ENCODE measurements around the gene GRM8.

DNA sequence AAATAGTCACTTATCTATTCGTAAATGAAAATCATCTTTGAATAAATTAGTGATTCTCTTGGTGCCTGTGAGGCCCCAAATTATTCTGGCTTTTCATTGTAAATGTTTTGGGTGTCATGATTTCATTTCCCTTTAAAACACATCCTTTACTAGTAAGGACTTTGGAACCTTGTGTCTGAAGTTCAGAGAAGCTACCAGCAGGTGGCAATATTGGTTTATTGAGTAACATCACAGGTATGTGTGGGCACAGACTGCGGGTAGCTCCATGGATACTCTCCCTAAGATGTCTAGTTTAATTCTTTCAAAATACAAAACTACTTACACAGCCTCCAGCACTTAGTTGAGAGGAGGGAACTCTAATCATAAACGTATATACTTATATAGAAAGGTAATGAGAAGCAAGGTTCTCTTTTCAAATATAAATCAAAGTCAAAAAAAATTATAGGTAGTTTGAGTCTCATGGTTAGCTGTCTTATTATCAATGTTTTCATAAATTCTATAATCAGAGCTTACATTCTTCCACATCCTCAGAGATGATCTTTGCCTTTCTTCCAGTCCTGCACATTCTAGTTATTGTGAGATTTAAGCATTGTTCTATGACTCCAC, 449.6 kb downstream of the GRM8 start:
- TF ChIP-seq, protein P1, sequence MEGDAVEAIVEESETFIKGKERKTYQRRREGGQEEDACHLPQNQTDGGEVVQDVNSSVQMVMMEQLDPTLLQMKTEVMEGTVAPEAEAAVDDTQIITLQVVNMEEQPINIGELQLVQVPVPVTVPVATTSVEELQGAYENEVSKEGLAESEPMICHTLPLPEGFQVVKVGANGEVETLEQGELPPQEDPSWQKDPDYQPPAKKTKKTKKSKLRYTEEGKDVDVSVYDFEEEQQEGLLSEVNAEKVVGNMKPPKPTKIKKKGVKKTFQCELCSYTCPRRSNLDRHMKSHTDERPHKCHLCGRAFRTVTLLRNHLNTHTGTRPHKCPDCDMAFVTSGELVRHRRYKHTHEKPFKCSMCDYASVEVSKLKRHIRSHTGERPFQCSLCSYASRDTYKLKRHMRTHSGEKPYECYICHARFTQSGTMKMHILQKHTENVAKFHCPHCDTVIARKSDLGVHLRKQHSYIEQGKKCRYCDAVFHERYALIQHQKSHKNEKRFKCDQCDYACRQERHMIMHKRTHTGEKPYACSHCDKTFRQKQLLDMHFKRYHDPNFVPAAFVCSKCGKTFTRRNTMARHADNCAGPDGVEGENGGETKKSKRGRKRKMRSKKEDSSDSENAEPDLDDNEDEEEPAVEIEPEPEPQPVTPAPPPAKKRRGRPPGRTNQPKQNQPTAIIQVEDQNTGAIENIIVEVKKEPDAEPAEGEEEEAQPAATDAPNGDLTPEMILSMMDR (IDR thresholded peaks at IDR 0.05): peak in 5 of 6 experiments; percentile 25 to 62 (median 62)
- TF ChIP-seq POLR2A (IDR thresholded peaks at IDR 0.05): no peak
